Hepatocyte (in vitro differentiated cells): ENCODE data around the gene TNFRSF1A. TPM values are rescaled to one million over a fixed set of nuclear protein-coding genes. Genes with fewer than 3 reads are reported as not detected.

Experiments used
- DNase-seq: peaks from one replicate; pipeline ENCODE4 v3.0.0-alpha.2; 2016; ENCODE audit warnings: low spot score
- H2AFZ ChIP-seq: fragments of 200-600 bp; sonication (generic); 2 replicates; pipeline ENCODE4 v1.6.0; 2016; ENCODE audit warnings: antibody characterized with exemption, mild to moderate bottlenecking
- H3K27ac ChIP-seq: fragments of 200-600 bp; sonication (generic); 2 replicates; pipeline ENCODE4 v1.5.1; 2016; ENCODE audit warnings: mild to moderate bottlenecking
- H3K27me3 ChIP-seq: fragments of 200-600 bp; sonication (generic); 2 replicates; pipeline ENCODE4 v1.6.1; 2016
- H3K36me3 ChIP-seq: fragments of 200-600 bp; sonication (generic); replicated peaks from 2 replicates; pipeline ENCODE4 v1.5.1; 2016; ENCODE audit warnings: low read depth; ENCODE audit not compliant: insufficient read depth
- H3K4me1 ChIP-seq: fragments of 200-600 bp; sonication (generic); 2 replicates; pipeline ENCODE4 v1.5.1; 2016; ENCODE audit warnings: mild to moderate bottlenecking, moderate library complexity; ENCODE audit not compliant: insufficient read depth
- H3K4me2 ChIP-seq: fragments of 200-600 bp; sonication (generic); 2 replicates; pipeline ENCODE4 v1.6.0; 2016
- H3K4me3 ChIP-seq: fragments of 200-600 bp; sonication (generic); 2 replicates; pipeline ENCODE4 v1.5.1; 2016; ENCODE audit warnings: mild to moderate bottlenecking
- H3K79me2 ChIP-seq: fragments of 200-600 bp; sonication (generic); 2 replicates; pipeline ENCODE4 v1.6.0; 2017; ENCODE audit warnings: mild to moderate bottlenecking
- H3K9me2 ChIP-seq: fragments of 200-600 bp; sonication (generic); replicated peaks from 2 replicates; pipeline ENCODE4 v1.6.0; 2017; ENCODE audit warnings: mild to moderate bottlenecking; ENCODE audit not compliant: insufficient read depth
- H3K9me3 ChIP-seq: fragments of 200-600 bp; sonication (generic); 2 replicates; pipeline ENCODE4 v1.5.1; 2016; ENCODE audit warnings: low read depth, mild to moderate bottlenecking
- H4K20me1 ChIP-seq: fragments of 200-600 bp; sonication (generic); 2 replicates; pipeline ENCODE4 v1.6.0; 2016; ENCODE audit warnings: mild to moderate bottlenecking; ENCODE audit not compliant: insufficient read depth, poor library complexity, severe bottlenecking
- CTCF ChIP-seq: fragments of 200-600 bp; sonication (generic); IDR thresholded peaks from 2 replicates; pipeline ENCODE4 v1.5.1; 2016; ENCODE audit warnings: antibody characterized with exemption, mild to moderate bottlenecking; ENCODE audit not compliant: poor library complexity
- EZH2 ChIP-seq: fragments of 200-600 bp; sonication (generic); IDR thresholded peaks from 2 replicates; pipeline ENCODE4 v1.6.1; 2016; ENCODE audit warnings: antibody characterized with exemption, mild to moderate bottlenecking, borderline replicate concordance
- EZH2phosphoT487 ChIP-seq: fragments of 200-600 bp; sonication (generic); IDR thresholded peaks from one replicate; pipeline ENCODE4 v1.6.1; 2018; ENCODE audit warnings: antibody characterized with exemption, mild to moderate bottlenecking, low read depth, moderate library complexity; ENCODE audit not compliant: unreplicated experiment, severe bottlenecking
- WGBS: methylation state at CpG from one replicate; pipeline ENCODE4 v1.1.6; 2016; ENCODE audit warnings: low lambda C conversion rate; ENCODE audit errors: missing lambda C conversion rate; 5-methylcytosine and 5-hydroxymethylcytosine counted together
- polyA plus RNA-seq: library from polyadenylated mRNA; unstranded; fragments of >200 nt; fragmentation: Nextera tagmentation; extraction: Ambion mirVana; gene quantifications from 2 replicates; pipeline ENCODE4 v1.2.1, GENCODE V29; 2016
- total RNA-seq: library from RNA; depleted of rRNA; stranded (reverse); fragments of >200 nt; gene quantifications from 2 replicates; pipeline ENCODE4 v1.2.3, GENCODE V29; 2014

The TNFRSF1A gene
- total and polyA plus RNA-seq, 2 experiments from 2014 or later, result 147 to 168 TPM

- H3K9me3 ChIP-seq, result no peaks in the 10 kb centered on the region
- no peak for DNase-seq
- H4K20me1 ChIP-seq, result no peaks in the 10 kb centered on the region
- no peak for TF ChIP-seq CTCF
- no peak for TF ChIP-seq EZH2
- no peak for TF ChIP-seq EZH2phosphoT487
- H3K36me3 ChIP-seq, result no peaks in the 10 kb centered on the region
- no peak overlapping the region for H3K4me3 ChIP-seq
- no peak overlapping the region for H3K27ac ChIP-seq
- H3K4me2 ChIP-seq, result no peak overlapping the region
- H2AFZ ChIP-seq, result no peak overlapping the region
- no peaks in the 10 kb centered on the region for H3K9me2 ChIP-seq
- no peaks in the 10 kb centered on the region for H3K79me2 ChIP-seq
- H3K27me3 ChIP-seq, result no peaks in the 10 kb centered on the region
- peaks cover 20% of the 10 kb centered on the region for H3K4me1 ChIP-seq
- 95% methylated on average over 4 of the region's 4 CpGs for WGBS
Measured at GRCh38 chr12:6282453-6282840, 59.4 kb downstream of the TNFRSF1A start.

- peaks cover 20% of the 10 kb centered on the region for H3K4me1 ChIP-seq
- H3K9me2 ChIP-seq, result no peaks in the 10 kb centered on the region
- TF ChIP-seq EZH2, result no peak
- no peak for TF ChIP-seq EZH2phosphoT487
- no peak for TF ChIP-seq CTCF
- no peak overlapping the region for H2AFZ ChIP-seq
- H3K27ac ChIP-seq, result no peak overlapping the region
- H3K36me3 ChIP-seq, result no peaks in the 10 kb centered on the region
- no peak overlapping the region for H3K4me2 ChIP-seq
- no peaks in the 10 kb centered on the region for H3K9me3 ChIP-seq
- 95% methylated on average over 13 of the region's 13 CpGs for WGBS
- no peaks in the 10 kb centered on the region for H4K20me1 ChIP-seq
- no peak for DNase-seq
- no peaks in the 10 kb centered on the region for H3K79me2 ChIP-seq
- H3K4me3 ChIP-seq, result no peak overlapping the region
- H3K27me3 ChIP-seq, result no peaks in the 10 kb centered on the region
Measured at GRCh38 chr12:6281081-6281809, 60.6 kb downstream of the TNFRSF1A start.

GRCh38 chr12:6280672-6281071 is 61.2 kb downstream of the TNFRSF1A start:
- TF ChIP-seq EZH2, result no peak
- TF ChIP-seq EZH2phosphoT487, result no peak
- TF ChIP-seq CTCF, result no peak
- no peaks in the 10 kb centered on the region for H3K36me3 ChIP-seq
- no peaks in the 10 kb centered on the region for H3K27me3 ChIP-seq
- no peaks in the 10 kb centered on the region for H3K9me2 ChIP-seq
- peaks cover 20% of the 10 kb centered on the region for H3K4me1 ChIP-seq
- no peak overlapping the region for H3K27ac ChIP-seq
- H3K79me2 ChIP-seq, result no peaks in the 10 kb centered on the region
- H4K20me1 ChIP-seq, result no peaks in the 10 kb centered on the region
- no peaks in the 10 kb centered on the region for H3K9me3 ChIP-seq
- no peak overlapping the region for H2AFZ ChIP-seq
- H3K4me2 ChIP-seq, result no peak overlapping the region
- no peak overlapping the region for H3K4me3 ChIP-seq
- 85% methylated on average over 10 of the region's 11 CpGs for WGBS
- DNase-seq, result no peak
